ELF-1 (cell line): ENCODE data around the gene TPBG.
"Not testable (repeated sequence)": the region's sequence is repeated elsewhere in the genome, so short reads cannot be mapped to it uniquely, and the experiment has no call there.

Experiments
- DNase-seq: peaks from one replicate; pipeline ENCODE4 v3.0.0-alpha.2; 2016; ENCODE audit warnings: low read depth, low spot score

TPBG gene

DNA sequence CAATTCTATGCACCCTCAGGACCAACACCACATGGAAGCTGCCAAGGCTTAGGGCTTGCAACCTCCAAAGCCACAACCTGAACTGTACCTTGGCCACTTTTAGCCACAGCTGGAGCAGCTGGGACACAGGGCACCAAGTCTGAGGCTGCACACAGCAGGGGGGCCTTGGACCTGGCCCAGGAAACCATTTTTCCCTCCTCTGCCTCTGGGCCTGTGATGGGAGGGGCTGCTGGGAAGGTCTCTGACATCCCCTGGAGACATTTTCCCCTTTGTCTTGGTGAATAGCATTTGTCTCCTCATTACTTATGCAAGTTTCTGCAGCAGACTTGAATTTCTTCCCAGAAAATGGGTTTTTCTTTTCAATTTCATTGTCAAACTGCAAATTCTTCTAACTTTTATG lies 13.0 kb downstream of the TPBG start:
- DNase-seq = no peak

DNA sequence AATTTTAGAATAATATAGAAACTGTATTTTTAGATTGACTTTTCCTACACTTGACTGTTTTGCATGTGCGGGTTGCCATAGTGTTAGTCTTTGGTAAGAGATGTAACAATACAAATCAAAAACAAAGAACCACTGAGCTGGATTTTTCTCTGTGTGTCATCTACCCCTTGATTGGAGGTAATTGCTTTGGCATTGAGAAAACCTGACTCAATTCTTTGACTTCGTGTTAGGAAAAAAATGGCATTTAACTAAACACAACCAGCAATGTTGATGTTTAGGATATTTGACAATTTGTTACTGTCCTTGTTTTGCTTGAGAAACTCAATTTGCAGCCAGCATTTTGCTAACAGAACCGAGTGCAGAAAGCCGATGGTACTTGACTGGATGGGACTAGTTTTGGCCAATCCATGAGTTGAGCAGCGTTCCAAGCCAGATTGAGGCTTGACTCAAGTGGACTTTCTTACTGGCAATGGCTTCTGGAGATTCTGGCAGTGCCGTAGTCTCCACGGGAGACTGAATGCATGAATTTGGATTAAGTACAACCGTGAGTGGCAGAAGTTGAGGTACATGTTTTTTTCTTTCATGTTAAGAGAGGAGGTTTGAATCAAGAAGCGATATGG lies 17.1 kb downstream of the TPBG start:
- DNase-seq = no peak

DNA sequence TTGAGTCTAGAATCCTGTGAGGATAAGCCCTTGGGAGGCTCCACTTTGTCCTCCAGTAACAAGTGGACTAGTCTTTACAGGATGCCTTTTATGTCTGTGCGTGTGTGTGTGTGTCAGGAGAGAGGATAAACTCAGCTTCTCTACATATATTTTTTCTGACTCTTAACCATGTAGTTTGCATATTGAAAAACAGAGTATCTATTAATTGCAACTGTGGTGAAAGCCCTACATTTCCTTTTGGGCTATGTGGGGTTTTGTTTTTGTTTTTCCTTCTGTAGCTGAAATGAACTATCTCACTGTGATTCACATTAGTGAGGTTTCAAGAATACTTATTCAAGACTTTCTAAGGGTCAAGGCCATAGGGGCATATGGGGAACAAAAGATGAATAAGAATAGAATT lies 17.7 kb downstream of the TPBG start:
- DNase-seq = no peak

- peak; percentile 32 for DNase-seq
Measured at GRCh38 chr6:82385102-82385501, 21.5 kb downstream of the TPBG start.

- no peak for DNase-seq
Measured at GRCh38 chr6:82385546-82385945, 21.9 kb downstream of the TPBG start.

DNA sequence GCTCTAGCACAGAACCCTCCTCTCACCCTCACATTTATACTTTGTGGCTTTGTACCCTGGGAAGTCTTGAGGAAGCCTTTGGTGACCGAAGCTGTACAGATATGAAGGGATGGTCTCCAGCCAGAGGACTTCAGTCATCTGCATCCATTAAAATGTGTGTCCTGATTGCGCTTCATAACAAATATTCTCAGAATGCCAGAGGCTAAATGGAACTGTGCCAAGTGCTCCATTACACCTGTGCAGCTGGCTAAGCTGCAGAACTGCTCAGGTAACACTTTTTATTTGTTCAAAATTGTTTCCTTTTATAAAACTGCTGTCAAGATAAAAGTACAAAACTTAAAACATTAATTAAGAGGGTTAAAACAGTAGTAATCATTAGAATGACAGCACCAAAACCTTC lies 22.3 kb downstream of the TPBG start:
- DNase-seq = no peak

- DNase-seq = not testable (repeated sequence)
Measured at GRCh38 chr6:82394770-82395169, 31.2 kb downstream of the TPBG start.

GRCh38 chr6:82396964-82397751 lies 33.5 kb downstream of the TPBG start:
- no peak for DNase-seq

DNA sequence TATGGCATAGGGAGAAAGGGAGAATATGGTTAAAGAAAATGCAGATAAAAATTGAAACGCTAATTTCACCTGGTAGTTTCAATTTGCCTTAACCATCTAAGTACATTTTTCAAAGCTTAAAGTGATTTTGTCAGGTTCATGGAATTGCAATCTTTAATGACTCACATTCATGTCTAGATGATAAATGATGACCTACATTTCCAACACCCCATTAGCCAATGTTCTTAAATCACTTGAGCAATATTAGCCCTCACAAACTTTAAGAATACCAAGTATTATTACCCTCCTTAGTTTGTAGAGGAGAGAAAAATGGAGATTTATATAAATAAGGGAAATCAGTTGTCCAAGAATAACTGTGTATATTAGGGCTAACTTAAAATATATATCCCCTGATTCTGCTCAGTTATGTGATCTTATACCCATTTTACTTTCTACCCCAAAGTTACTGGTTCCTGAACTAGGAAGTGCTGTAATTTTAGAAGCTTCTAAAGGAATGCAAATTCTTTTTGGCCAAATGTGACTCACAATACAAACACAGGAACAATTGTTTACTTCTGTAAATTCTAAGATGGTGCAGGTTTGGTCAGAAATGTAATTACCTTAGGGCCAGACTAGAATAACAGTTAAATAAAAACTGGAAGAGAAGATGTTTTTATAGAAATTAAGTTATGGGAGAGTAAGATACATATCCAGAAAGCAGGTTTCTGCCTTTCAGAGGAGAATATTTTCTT lies 34.5 kb downstream of the TPBG start:
- no peak for DNase-seq

DNA sequence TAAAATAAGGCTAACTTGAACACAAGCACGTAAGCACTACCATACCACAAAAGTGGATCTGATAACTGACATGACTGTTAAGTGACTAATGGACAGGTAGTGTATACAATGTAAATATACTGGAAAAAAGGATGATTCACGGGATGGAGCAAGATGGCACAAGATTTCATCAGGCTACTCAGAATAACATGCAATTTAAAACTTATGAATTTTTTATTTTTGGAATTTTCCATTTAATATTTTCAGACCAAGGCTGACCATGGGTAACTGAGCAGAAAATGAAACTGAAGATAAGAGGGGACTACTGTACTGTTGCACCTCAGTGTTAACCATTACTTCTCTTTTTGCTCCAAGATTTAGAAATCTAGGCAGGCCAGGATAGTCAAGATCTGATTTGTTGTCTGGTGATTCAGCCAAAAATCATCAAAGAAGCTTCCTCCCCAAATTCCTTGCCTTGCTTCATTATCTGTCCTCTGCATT lies 45.4 kb downstream of the TPBG start:
- no peak for DNase-seq

DNA sequence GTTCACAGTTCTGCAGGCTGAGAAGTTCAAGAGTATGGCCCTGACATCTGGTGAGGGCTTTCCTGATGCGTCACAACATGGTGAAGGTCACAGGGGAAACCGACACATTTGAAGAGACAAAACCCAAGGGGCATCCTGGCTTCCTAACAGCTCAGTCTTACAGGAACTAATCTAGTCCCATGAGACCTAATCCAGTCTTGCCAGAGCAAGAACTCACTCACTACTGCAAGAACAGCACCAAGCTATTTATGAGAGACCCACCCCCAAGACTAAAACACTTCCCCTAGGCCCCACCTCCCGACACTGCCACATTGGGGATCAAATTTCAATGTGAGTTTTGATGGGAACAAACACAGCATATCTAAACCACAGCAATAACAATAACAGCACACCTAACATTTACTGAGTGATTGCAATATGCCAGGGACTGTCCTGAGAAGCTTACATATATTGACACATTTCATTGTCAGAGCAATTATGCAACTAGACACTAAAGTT lies 46.6 kb downstream of the TPBG start:
- DNase-seq = no peak

GRCh38 chr6:82413868-82414267 lies 50.3 kb downstream of the TPBG start:
- no peak for DNase-seq

DNA sequence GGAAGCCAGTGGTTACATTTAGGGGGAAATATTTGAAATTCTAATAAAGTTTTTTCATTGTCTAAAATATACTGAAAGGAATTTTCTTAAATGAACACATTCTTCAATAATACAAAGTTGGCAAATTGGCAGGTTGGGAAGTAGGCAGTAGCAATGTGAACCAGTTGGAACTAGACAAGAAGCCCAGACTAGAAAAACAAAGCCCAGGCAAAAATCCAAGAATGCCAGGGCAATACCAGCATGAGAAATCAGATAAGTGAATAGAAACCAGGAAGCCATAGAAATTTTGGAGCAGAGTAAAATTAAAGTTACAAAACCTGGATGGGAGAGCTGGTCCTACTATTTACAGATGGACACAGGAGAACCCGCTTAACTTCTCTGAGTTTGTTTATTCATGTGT lies 52.2 kb downstream of the TPBG start:
- no peak for DNase-seq

- no peak for DNase-seq
Measured at GRCh38 chr6:82416346-82416745, 52.7 kb downstream of the TPBG start.
